GM19035 (cell line): ENCODE data around the gene DDX49.

Source experiments
- ATAC-seq: cut with Tn5 transposase; IDR thresholded peaks from one replicate; pipeline ENCODE4 v1.9.1; 2021; ENCODE audit not compliant: unreplicated experiment

The DDX49 gene

DNA sequence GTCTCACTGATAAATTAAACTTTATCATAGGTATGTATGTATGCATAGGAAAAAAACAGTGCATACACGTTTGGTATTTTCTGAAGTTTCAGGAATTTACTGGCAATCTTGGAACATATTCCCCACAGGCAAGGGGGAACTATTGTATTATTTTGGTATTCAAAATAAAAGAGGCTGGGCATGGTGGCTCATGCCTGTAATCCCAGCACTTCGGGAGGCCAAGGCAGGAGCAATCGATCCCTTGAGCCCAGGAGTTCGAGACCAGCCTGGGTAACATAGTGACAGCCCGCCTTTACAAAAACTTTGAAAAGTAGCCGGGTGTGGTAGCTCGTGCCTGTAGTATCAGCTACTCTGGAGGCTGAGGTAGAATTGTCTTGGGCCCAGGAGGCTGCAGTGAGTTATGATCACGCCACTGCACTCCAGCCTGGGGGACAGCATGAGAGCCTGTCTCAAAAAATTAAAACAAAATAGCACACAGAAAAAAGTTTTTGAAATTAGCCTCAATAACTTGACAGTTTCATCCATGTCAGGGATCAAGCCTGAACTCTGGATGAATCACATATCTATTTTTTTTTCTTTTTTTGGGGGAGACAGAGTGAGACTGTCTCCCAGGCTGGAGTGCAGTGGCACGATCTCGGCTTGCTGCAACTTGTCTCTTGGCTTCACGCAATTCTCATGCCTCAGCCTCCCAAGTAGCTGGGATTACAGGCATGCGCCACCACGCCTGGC, 50.6 kb downstream of the DDX49 start:
- no peak for ATAC-seq

DNA sequence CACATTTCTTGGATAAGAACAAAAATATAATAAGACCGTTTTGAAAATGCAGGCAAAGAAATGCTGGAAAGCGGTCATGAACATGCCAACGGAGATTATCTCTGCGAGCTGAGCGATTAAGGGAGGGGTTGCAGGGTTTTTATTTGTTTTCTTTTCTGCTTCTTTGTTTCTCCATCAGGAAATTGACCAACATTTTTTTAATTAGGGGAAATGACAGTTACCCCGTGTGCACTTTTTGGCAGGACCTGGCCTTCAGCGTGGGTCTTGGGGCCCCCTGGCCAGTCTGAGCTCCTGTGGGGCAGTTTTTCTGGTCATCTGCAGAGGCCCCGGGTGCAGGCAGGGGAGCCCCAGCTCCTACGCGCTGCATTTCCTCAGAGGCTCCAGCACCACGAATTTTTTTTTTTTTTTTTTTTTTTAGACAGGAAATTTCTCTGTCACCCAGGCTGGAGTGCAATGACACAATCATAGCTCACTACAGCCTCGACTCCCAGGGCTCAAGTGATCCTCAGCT, 52.8 kb downstream of the DDX49 start:
- ATAC-seq: no peak

DNA sequence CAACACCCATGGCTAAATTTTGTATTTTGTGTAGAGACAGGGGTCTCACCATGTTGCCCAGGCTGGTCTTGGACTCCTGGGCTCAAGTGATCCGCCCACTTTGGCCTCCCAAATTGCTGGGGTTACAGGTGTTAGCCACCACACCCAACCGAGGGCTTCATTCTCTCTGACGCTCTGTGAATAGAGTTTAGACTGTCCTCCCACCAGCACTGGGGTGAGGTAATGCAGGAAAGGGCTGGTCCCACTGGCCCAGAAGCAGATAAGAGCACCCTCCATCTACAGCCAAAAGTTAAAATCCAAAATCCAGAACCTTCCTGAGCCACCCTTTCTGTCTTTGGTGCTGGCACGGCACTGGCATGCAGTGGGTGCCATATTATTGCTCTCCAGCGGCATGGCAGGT, 53.3 kb downstream of the DDX49 start:
- ATAC-seq: no peak

DNA sequence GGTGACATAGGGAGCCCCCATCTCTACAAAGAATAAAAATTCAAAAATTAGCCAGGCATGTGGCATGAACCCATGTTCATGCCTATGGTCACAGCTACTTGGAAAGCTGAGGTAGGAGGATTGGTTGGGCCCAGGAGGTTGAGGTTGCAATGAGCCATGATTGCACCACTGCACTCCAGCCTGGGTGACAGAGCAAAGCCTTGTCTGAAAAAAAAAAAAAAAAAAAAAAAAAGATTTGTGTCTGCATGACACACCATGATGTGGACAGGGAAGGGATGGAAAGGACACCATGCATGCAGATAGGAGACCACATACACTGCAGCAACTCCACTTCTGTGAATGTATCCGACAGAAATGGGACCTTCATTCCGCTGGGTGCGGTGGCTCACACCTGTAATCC, 55.5 kb downstream of the DDX49 start:
- ATAC-seq: no peak

DNA sequence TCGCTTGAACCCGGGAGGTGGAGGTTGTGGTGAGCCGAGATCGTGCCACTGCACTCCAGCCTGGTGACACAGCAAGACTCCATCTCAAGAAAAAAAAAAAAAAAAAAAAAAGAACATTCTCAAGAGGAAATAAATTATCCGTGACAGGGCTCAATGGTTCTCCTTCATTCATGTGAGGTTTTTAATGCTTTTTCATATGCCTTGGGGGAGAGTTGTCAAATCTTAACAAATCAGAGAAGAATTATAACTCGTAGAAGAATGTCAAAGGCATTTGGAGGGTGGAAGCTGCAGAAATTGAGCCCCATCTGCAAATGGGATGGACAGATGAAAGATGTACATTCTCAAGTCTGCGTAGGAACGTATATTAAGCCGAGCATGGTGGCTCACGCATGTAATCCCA, 56.4 kb downstream of the DDX49 start:
- no peak for ATAC-seq
